Fibroblast of the aortic adventitia (primary cell): ENCODE data around the gene HS3ST3A1. TPM values are rescaled to one million over a fixed set of nuclear protein-coding genes. Genes with fewer than 3 reads are reported as not detected.

Experiments used
- DNase-seq: peaks from one replicate; pipeline ENCODE4 v3.0.0-alpha.2; 2010; ENCODE audit warnings: low read depth
- H3K4me3 ChIP-seq: 2 replicates; pipeline ENCODE4 v1.5.1; 2011; ENCODE audit warnings: low read depth, mild to moderate bottlenecking, control low read depth, low read length, moderate library complexity
- total RNA-seq: library from RNA; depleted of rRNA; stranded (reverse); fragments of >200 nt; gene quantifications from 2 replicates; pipeline ENCODE4 v1.2.3, GENCODE V29; 2012; ENCODE audit warnings: low replicate concordance
- TF ChIP-seq, protein P1 (sequence below): IDR thresholded peaks from 2 replicates; pipeline ENCODE4 v1.5.1; 2011; ENCODE audit warnings: mild to moderate bottlenecking, low read length, control low read depth, inconsistent platforms; ENCODE audit not compliant: insufficient read depth

The HS3ST3A1 gene
- total RNA-seq, result 8.3 and 9.2 TPM in 2 replicates

DNA sequence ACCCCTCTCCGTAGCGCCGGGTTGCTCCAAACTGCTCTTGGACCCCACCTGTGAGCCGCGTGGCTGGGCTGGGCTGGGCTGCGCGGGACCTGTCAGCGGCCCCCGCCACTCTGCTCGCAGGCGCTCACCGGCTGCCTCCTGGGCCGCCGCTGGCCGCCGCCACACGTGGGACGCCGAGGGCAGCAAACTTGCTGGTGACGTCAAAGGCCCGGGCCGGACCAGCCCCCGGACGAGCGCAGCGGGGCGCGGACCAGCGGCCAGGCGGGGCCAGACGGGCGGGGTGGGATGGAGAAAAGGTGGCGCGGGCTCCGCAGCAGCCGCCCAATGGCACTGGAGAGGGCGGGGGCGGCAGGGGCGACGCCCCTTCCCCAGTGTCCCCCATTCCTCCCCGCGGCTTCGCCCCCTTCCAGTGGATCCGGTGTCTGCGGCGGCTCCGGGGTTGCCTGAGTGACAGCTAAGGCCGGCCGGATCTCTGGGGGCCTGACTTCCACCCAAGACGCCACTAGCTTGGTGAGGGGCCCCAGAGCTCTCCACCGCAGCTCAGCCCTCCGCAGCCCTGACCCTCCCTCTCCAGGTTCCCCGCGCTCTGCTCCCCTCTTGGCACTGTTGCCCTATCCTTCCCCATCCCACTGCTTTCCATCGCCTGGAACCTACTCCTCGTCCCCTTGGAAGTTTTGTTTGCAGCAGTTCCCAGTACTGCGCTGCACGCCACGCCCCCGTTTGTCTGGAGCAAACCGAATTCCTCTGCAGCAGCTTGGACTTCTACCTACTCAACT lies at the start of gene HS3ST3A1:
TSS of gene HS3ST3A1 (minus strand) at position 154 of the 776 bp plus-strand sequence. CDS start 800 bp downstream, outside the sequence.
- DNase-seq, result peak; percentile 81
- H3K4me3 ChIP-seq, result peak within 1 kb of the TSS; percentile 87
- TF ChIP-seq, protein P1, sequence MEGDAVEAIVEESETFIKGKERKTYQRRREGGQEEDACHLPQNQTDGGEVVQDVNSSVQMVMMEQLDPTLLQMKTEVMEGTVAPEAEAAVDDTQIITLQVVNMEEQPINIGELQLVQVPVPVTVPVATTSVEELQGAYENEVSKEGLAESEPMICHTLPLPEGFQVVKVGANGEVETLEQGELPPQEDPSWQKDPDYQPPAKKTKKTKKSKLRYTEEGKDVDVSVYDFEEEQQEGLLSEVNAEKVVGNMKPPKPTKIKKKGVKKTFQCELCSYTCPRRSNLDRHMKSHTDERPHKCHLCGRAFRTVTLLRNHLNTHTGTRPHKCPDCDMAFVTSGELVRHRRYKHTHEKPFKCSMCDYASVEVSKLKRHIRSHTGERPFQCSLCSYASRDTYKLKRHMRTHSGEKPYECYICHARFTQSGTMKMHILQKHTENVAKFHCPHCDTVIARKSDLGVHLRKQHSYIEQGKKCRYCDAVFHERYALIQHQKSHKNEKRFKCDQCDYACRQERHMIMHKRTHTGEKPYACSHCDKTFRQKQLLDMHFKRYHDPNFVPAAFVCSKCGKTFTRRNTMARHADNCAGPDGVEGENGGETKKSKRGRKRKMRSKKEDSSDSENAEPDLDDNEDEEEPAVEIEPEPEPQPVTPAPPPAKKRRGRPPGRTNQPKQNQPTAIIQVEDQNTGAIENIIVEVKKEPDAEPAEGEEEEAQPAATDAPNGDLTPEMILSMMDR, result no peak

DNA sequence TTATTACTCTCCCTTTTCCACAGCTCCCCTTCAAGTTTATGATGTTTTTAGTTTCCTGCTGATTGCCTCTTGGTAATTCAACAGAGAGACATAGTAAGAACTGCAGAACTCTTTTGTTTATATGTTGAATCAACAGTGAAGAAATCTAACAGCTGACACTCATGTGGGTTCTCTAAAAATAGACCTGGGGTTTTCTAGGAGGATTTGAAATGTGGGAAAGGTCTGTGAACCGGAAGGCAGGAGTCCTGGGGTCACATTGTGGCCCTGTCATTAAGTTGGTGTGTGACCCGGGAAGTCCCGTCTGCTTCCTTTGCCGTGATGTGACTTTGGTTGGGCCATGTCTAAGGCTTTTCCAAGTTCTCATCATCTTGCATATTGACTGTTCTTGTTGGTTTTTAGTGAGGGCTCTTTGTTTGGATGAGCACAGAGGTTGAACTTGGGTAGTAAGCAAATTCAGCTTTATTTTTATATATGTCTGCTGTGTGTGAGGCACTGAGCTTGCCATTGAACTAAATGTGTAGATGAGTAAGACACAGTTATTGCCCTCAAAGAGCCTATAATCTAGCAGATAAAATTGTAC lies 48.5 kb upstream of the HS3ST3A1 start:
- DNase-seq, result no peak
- TF ChIP-seq, protein P1, result no peak
- no peak overlapping the region for H3K4me3 ChIP-seq

DNA sequence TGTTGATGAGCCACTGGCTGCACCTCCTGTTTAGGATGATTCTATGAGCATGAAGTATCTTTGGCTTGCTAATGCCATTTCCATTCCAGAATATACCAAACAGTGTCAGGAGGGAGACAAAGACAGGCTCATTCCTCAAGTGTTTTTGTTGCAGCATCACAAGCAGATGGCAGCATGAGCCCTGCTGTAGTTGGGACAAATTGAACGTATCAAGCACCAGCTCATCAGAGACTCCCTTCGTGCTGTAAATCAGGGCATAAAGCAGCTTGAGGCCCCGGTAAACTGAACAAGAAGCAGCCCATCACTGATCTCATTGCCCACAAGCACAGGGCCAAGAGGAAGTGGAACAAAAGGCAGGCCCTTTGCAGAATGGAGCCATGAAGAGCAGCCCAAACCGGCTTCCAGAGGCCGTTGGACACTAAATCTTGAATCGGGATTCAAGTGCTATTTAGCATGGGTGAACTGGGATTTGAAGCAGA lies 45.9 kb upstream of the HS3ST3A1 start:
- TF ChIP-seq, protein P1, result no peak
- peak; percentile 32 for DNase-seq
- no peak overlapping the region for H3K4me3 ChIP-seq

DNA sequence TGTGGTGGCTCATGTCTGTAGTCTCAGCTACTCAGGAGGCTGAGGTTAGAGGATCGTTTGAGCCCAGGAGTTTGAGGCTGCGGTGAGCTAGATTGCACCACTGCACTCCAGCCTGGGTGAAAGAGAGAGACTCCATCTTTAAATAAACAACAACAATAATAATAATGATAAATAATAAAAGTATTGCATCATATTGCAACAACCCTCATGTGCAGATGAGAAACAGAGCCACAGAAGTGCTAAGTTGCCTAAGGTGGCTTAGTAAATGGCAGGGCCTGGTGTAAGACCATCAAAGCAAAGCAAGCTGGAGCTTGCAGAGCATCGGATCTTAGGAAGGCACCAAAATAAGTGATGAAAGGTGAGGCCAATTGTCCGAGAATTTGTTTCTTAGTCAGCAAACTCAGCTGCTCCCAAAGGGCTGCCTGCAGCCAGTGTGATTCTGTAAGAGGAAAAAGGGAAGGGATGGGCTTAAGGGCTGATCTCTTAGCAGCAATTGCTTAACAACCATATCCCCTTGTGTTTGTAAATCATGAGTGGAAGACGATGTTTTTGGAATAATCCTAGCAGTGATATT lies 45.3 kb upstream of the HS3ST3A1 start:
- DNase-seq, result peak; percentile 14
- TF ChIP-seq, protein P1, result no peak
- H3K4me3 ChIP-seq, result no peak overlapping the region

DNA sequence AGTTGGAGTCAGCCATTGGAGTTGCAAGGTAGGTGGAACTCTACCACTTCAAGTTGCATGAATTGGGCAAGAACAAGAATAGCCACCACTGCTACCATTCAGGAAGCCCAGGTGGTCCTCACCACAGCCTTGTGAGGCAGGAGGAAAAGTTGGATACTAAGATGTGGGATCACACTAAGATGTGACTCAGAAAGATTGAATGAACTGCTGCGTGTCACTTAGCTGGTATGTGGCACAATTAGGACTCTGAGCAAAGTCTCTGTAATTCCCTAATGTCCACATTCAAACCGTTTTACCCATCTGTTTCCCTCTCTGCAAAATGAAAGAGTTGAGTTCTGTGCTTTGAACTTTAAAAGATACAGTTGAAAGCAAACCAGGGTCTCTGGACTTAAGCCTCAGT lies 44.7 kb upstream of the HS3ST3A1 start:
- TF ChIP-seq, protein P1, result no peak
- no peak for DNase-seq
- H3K4me3 ChIP-seq, result no peak overlapping the region

DNA sequence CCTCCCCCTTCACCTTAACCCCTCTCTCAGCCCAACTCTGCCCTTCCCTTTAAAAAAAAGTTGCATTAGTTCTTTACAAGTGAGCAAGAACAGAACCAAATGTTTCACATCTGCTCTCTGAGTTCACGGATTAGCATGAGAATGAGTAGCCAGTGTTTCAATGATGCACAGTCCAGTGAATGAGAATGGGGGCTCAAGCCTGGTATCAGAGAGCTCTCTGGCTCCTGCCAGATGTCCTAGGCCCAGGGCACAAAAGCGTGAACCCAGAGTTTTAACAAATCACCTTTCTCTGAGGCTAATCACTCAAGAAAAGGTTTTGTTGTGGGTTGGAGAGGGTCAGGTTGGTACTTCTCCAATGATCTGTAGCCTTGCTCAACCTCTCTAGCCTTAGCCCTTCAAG lies 41.5 kb upstream of the HS3ST3A1 start:
- no peak for DNase-seq
- TF ChIP-seq, protein P1, result no peak
- no peak overlapping the region for H3K4me3 ChIP-seq
